ENCODE data around the gene KIF13A.

Gene KIF13A

GRCh38 chr6:17879184-17879583 is 108.3 kb downstream of the KIF13A start:
- H3K9ac ChIP-seq (ENCODE audit: low read depth, low read length), result no peak overlapping the region
- no peak overlapping the region for H3K27ac ChIP-seq (ENCODE audit: low read depth, low read length)
- no peaks in the 10 kb centered on the region for H3K4me1 ChIP-seq (ENCODE audit: control insufficient read depth, insufficient read depth, low read length)
- H3K4me3 ChIP-seq (ENCODE audit: low read depth, low read length), result no peak overlapping the region
- H3K9me3 ChIP-seq (ENCODE audit: control insufficient read depth, insufficient read depth, low read length), result no peaks in the 10 kb centered on the region
- no peaks in the 10 kb centered on the region; the same call in 1 of the 2 replicates for H3K36me3 ChIP-seq (ENCODE audit: control insufficient read depth, insufficient read depth, low read length)
- no peaks in the 10 kb centered on the region for H3K27me3 ChIP-seq (ENCODE audit: control insufficient read depth, insufficient read depth, low read length)

GRCh38 chr6:17878734-17879133 is 108.7 kb downstream of the KIF13A start:
- no peak overlapping the region for H3K27ac ChIP-seq (ENCODE audit: low read depth, low read length)
- no peak overlapping the region for H3K9ac ChIP-seq (ENCODE audit: low read depth, low read length)
- H3K9me3 ChIP-seq (ENCODE audit: control insufficient read depth, insufficient read depth, low read length), result no peaks in the 10 kb centered on the region
- H3K4me3 ChIP-seq (ENCODE audit: low read depth, low read length), result no peak overlapping the region
- no peaks in the 10 kb centered on the region for H3K4me1 ChIP-seq (ENCODE audit: control insufficient read depth, insufficient read depth, low read length)
- H3K27me3 ChIP-seq (ENCODE audit: control insufficient read depth, insufficient read depth, low read length), result no peaks in the 10 kb centered on the region
- no peaks in the 10 kb centered on the region; the same call in 1 of the 2 replicates for H3K36me3 ChIP-seq (ENCODE audit: control insufficient read depth, insufficient read depth, low read length)

- no peaks in the 10 kb centered on the region for H3K4me1 ChIP-seq (ENCODE audit: control insufficient read depth, insufficient read depth, low read length)
- H3K27me3 ChIP-seq (ENCODE audit: control insufficient read depth, insufficient read depth, low read length), result no peaks in the 10 kb centered on the region
- no peaks in the 10 kb centered on the region for H3K9me3 ChIP-seq (ENCODE audit: control insufficient read depth, insufficient read depth, low read length)
- H3K4me3 ChIP-seq (ENCODE audit: low read depth, low read length), result no peak overlapping the region
- H3K9ac ChIP-seq (ENCODE audit: low read depth, low read length), result no peak overlapping the region
- H3K27ac ChIP-seq (ENCODE audit: low read depth, low read length), result no peak overlapping the region
- H3K36me3 ChIP-seq (ENCODE audit: control insufficient read depth, insufficient read depth, low read length), result no peaks in the 10 kb centered on the region
Measured at GRCh38 chr6:17877895-17878440, 109.5 kb downstream of the KIF13A start.

- Histone ChIP-seq H3K9me3 (ENCODE audit: control insufficient read depth, insufficient read depth, low read length) (no peaks in the 10 kb centered on the region), H3K4me3 (ENCODE audit: low read depth, low read length) (no peak overlapping the region), H3K27me3 (ENCODE audit: control insufficient read depth, insufficient read depth, low read length) (no peaks in the 10 kb centered on the region), H3K4me1 (ENCODE audit: control insufficient read depth, insufficient read depth, low read length) (no peaks in the 10 kb centered on the region), H3K9ac (ENCODE audit: low read depth, low read length) (no peak overlapping the region), H3K27ac (ENCODE audit: low read depth, low read length) (no peak overlapping the region), H3K36me3 (ENCODE audit: control insufficient read depth, insufficient read depth, low read length) (no peaks in the 10 kb centered on the region)
Measured at GRCh38 chr6:17877196-17877894, 110.1 kb downstream of the KIF13A start.

GRCh38 chr6:17874753-17875152 is 112.7 kb downstream of the KIF13A start:
- no peaks in the 10 kb centered on the region for H3K36me3 ChIP-seq (ENCODE audit: control insufficient read depth, insufficient read depth, low read length)
- H3K27ac ChIP-seq (ENCODE audit: low read depth, low read length), result no peak overlapping the region
- no peak overlapping the region for H3K4me3 ChIP-seq (ENCODE audit: low read depth, low read length)
- no peaks in the 10 kb centered on the region for H3K27me3 ChIP-seq (ENCODE audit: control insufficient read depth, insufficient read depth, low read length)
- no peaks in the 10 kb centered on the region for H3K4me1 ChIP-seq (ENCODE audit: control insufficient read depth, insufficient read depth, low read length)
- no peak overlapping the region for H3K9ac ChIP-seq (ENCODE audit: low read depth, low read length)
- no peaks in the 10 kb centered on the region for H3K9me3 ChIP-seq (ENCODE audit: control insufficient read depth, insufficient read depth, low read length)

GRCh38 chr6:17872908-17873307 is 114.5 kb downstream of the KIF13A start:
- H3K4me1 ChIP-seq (ENCODE audit: control insufficient read depth, insufficient read depth, low read length), result no peaks in the 10 kb centered on the region
- H3K4me3 ChIP-seq (ENCODE audit: low read depth, low read length), result no peak overlapping the region

GRCh38 chr6:17871836-17872235 is 115.6 kb downstream of the KIF13A start:
- no peak overlapping the region for H3K4me3 ChIP-seq (ENCODE audit: low read depth, low read length)
- H3K9ac ChIP-seq (ENCODE audit: low read depth, low read length), result no peak overlapping the region
- no peaks in the 10 kb centered on the region for H3K4me1 ChIP-seq (ENCODE audit: control insufficient read depth, insufficient read depth, low read length)
- no peak overlapping the region for H3K27ac ChIP-seq (ENCODE audit: low read depth, low read length)
- H3K27me3 ChIP-seq (ENCODE audit: control insufficient read depth, insufficient read depth, low read length), result no peaks in the 10 kb centered on the region
- no peaks in the 10 kb centered on the region for H3K36me3 ChIP-seq (ENCODE audit: control insufficient read depth, insufficient read depth, low read length)
- no peaks in the 10 kb centered on the region for H3K9me3 ChIP-seq (ENCODE audit: control insufficient read depth, insufficient read depth, low read length)

More at GRCh38 chr6:17872908-17873307, 114.5 kb downstream of the KIF13A start:
- Histone ChIP-seq H3K9ac (ENCODE audit: low read depth, low read length) (no peak overlapping the region), H3K27ac (ENCODE audit: low read depth, low read length) (no peak overlapping the region), H3K36me3 (ENCODE audit: control insufficient read depth, insufficient read depth, low read length) (no peaks in the 10 kb centered on the region), H3K27me3 (ENCODE audit: control insufficient read depth, insufficient read depth, low read length) (no peaks in the 10 kb centered on the region), H3K9me3 (ENCODE audit: control insufficient read depth, insufficient read depth, low read length) (no peaks in the 10 kb centered on the region)

GRCh38 chr6:17871189-17871519 is 116.3 kb downstream of the KIF13A start:
- Histone ChIP-seq H3K4me3 (ENCODE audit: low read depth, low read length) (no peak overlapping the region), H3K27ac (ENCODE audit: low read depth, low read length) (no peak overlapping the region), H3K4me1 (ENCODE audit: control insufficient read depth, insufficient read depth, low read length) (no peaks in the 10 kb centered on the region), H3K36me3 (ENCODE audit: control insufficient read depth, insufficient read depth, low read length) (no peaks in the 10 kb centered on the region), H3K27me3 (ENCODE audit: control insufficient read depth, insufficient read depth, low read length) (no peaks in the 10 kb centered on the region), H3K9ac (ENCODE audit: low read depth, low read length) (no peak overlapping the region), H3K9me3 (ENCODE audit: control insufficient read depth, insufficient read depth, low read length) (no peaks in the 10 kb centered on the region)

GRCh38 chr6:17870300-17871188 is 116.9 kb downstream of the KIF13A start:
- no peak overlapping the region for H3K27ac ChIP-seq (ENCODE audit: low read depth, low read length)
- H3K9me3 ChIP-seq (ENCODE audit: control insufficient read depth, insufficient read depth, low read length), result no peaks in the 10 kb centered on the region
- H3K27me3 ChIP-seq (ENCODE audit: control insufficient read depth, insufficient read depth, low read length), result no peaks in the 10 kb centered on the region
- no peak overlapping the region for H3K4me3 ChIP-seq (ENCODE audit: low read depth, low read length)
- no peaks in the 10 kb centered on the region for H3K4me1 ChIP-seq (ENCODE audit: control insufficient read depth, insufficient read depth, low read length)
- H3K9ac ChIP-seq (ENCODE audit: low read depth, low read length), result no peak overlapping the region
- no peaks in the 10 kb centered on the region for H3K36me3 ChIP-seq (ENCODE audit: control insufficient read depth, insufficient read depth, low read length)

- no peak overlapping the region for H3K27ac ChIP-seq (ENCODE audit: low read depth, low read length)
Measured at GRCh38 chr6:17869753-17870050, 117.7 kb downstream of the KIF13A start.

More at GRCh38 chr6:17869753-17870050, 117.7 kb downstream of the KIF13A start:
- Histone ChIP-seq H3K4me3 (ENCODE audit: low read depth, low read length) (no peak overlapping the region), H3K4me1 (ENCODE audit: control insufficient read depth, insufficient read depth, low read length) (no peaks in the 10 kb centered on the region), H3K36me3 (ENCODE audit: control insufficient read depth, insufficient read depth, low read length) (no peaks in the 10 kb centered on the region), H3K9ac (ENCODE audit: low read depth, low read length) (no peak overlapping the region), H3K9me3 (ENCODE audit: control insufficient read depth, insufficient read depth, low read length) (no peaks in the 10 kb centered on the region), H3K27me3 (ENCODE audit: control insufficient read depth, insufficient read depth, low read length) (no peaks in the 10 kb centered on the region)

Data from HUES48 (cell line).